Vagina (tissue), 2 donors: ENCODE results near the gene ENGASE.

Experiments
- POLR2A ChIP-seq, 2 donors: fragments of 450-650 bp; IDR thresholded peaks; one replicate each; pipeline ENCODE4 v1.6.1; 2017; ENCODE audit warnings: antibody characterized with exemption in 2 of 2, mild to moderate bottlenecking in 2 of 2, moderate library complexity in 2 of 2
- TF ChIP-seq, protein P1 (sequence below), 3 experiments: fragments of 450-650 bp in 2 of 3; fragments of 200-600 bp in 1 of 3; sonication (generic) in 1 of 3; IDR thresholded peaks; one replicate each; pipeline ENCODE4 v1.5.1; 2017 to 2019; ENCODE audit warnings: antibody characterized with exemption in 3 of 3, mild to moderate bottlenecking in 2 of 3, moderate library complexity in 2 of 3

DNA sequence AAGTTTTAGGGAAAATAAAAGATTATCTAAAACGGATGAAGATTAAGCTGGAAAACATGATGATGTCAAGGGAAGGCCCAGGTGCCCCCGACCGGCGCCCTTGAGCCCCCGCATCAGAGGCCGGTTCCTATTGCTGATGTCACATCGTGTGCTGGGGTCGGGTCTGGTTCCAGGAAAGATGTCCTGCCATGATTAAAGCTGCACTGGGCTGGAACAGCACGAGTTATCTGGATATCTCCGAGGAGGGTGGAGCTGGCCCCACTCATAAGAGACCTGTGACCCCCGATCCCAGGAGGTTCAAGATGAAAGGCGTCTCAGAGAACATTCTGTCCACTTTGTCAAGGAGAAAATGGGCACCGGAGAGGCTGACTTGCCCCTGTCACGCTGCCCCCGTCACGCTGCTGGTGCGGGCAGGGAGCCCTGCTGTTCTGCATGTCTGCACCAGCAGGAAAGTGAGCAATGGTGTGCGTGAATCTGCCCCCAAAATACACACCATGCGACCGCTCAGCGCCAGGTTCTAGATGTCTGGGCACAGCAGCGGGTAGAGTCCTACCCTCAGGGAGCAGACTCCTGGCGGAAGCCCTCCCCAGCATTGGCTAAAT is 53.0 kb downstream of the ENGASE start:
- no peak for TF ChIP-seq POLR2A (IDR thresholded peaks at IDR 0.05)
- TF ChIP-seq, protein P1, sequence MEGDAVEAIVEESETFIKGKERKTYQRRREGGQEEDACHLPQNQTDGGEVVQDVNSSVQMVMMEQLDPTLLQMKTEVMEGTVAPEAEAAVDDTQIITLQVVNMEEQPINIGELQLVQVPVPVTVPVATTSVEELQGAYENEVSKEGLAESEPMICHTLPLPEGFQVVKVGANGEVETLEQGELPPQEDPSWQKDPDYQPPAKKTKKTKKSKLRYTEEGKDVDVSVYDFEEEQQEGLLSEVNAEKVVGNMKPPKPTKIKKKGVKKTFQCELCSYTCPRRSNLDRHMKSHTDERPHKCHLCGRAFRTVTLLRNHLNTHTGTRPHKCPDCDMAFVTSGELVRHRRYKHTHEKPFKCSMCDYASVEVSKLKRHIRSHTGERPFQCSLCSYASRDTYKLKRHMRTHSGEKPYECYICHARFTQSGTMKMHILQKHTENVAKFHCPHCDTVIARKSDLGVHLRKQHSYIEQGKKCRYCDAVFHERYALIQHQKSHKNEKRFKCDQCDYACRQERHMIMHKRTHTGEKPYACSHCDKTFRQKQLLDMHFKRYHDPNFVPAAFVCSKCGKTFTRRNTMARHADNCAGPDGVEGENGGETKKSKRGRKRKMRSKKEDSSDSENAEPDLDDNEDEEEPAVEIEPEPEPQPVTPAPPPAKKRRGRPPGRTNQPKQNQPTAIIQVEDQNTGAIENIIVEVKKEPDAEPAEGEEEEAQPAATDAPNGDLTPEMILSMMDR (IDR thresholded peaks at IDR 0.05): no peak
